DMS53 (cell line): ENCODE measurements around the gene RGL1.

ENCODE experiments used
- DNase-seq: peaks from one replicate; lab custom pipeline; 2025; lab: John Stamatoyannopoulos, UW

Gene RGL1

DNA sequence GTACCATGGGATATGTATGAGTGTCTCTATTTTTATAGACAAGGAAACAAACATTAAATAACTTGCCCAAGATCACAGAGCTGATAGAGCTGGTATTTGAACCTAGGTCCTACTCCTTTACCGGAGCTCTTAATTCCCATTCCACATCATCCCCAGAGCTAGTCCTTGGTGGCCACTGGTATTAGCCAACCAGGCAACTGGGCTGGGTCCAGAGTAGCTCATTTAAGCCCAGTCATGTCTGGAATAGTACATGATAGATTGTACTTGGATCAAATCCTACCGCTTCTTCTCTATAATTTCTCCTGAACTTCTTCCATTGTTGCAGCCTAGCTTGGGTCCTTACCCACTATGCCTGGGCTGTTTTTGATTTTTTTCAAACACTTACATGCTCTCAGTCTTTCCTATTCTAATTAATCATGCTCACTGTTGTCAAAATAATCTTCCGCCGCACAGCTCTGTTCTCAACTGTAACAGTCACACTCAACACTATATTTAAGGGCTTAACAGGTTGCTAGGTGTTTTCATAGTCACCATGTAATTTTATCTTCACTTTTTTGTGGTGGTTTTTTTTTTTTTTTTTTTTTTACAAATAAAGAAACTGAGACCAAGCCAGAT, 152.4 kb downstream of the RGL1 start:
- DNase-seq: no peak

GRCh38 chr1:183958958-183959357, 154.0 kb downstream of the RGL1 start:
- no peak for DNase-seq

DNA sequence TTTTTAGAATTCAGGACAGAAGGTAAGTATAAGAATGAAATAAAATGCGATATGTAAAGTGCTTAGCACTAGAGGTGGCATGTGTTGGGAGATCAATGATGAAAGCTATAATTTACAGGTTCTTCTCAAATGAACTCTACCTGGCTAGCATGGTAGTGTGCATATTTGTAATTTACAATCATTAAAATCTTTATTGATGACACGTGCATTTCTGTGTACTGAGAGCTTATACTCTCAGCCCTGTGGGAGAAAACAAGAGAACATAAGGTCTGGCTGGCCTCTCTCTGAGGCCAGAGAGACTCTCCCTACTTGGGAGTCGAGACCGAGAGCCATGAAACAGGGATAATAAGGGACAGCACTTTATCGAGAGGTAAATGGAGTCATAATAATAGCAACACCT, 156.2 kb downstream of the RGL1 start:
- DNase-seq: no peak

- no peak for DNase-seq
Observed at GRCh38 chr1:183962903-183963302, 158.0 kb downstream of the RGL1 start.

DNA sequence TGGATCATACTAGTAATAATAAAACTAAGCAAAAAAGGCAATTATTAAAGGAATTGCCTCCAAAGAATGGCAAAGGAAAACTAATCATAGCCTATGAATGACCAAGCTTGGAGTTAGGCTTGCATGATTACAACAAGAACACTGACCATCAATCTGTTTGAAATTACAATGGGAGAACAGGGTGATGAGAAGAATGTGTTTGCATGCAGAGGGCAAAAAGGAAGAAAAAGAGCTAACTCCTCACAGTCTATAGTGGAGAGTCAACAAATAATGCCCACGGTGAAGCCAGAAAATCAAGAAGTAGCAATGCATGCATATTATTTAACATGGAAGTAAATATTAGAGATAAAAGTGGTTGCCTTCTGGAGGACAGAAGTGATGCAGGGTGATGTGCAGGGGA, 160.8 kb downstream of the RGL1 start:
- DNase-seq: no peak

DNA sequence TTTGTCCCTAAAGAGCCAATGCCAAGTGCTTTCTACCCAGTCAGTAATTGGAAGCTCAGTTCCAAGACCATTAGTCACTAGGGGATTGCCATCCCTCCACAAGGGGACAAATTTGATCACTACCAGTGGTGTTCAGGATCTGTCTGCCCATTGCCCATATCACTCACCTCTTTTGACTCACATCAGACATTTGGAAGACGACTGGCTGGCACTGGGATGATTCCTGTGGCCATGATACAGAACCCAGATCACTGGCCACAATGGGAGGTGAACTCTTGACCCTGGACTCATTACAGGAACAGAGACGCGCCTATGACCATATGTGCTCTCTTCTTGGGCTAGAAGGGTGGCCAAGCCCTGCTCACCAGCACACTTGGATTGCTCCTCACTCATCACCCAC, 161.6 kb downstream of the RGL1 start:
- no peak for DNase-seq

DNA sequence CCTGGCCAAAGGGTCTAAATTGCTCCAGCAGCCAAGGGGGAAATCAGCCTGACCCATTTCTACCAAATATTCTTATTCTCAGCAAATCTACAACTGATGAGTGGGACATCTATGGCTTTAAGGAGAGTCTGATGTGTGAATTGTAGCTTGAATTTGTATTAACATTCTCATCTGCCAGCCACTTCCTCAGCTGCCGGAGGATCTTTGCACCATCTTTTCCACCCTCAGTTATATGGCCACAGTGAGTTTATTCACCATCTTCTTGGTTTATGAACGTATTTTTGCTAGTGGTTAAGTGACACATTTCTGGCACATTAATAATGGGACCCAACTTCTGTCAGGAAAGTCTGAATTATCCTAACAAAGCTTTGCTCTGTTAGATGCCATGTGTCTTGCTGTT, 163.0 kb downstream of the RGL1 start:
- DNase-seq: no peak

- DNase-seq: no peak
Observed at GRCh38 chr1:183968386-183968785, 163.5 kb downstream of the RGL1 start.

DNA sequence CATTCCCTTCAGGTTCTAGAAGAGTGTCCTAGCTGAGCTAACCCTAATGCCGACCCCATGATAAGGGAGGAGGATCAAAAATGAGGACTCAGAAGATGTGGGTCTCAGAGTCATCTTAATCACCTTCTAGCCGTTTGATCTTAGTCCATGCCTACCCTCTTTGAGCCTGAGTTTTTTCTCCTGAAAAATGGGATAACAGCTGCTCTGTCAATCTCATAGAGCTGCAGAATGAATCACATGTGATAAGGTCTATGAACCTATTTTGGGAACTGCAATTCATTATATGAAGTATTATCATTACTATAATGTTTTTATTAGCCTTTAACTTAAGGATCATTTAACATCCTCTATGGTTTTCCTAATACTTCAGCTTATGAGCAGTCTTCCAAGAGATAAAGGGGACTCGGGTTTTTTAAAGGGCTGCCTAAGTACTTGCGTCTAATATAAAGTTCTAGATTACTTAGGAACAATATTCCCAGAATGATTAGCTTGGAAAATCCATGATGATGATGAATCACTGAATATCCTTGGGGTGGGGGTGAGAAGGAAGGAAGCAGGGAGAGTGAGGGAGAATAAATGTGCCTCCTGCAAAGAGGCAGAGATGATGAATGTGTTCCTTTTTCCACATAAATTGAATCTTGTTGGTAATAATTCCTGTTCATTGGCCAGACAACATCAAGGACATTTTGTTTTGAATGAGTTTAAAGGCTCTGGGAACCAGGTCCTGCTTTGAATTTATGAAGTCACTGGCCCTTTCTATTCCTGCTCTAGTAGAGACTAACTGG, 165.8 kb downstream of the RGL1 start:
- DNase-seq: no peak

- no peak for DNase-seq
Observed at GRCh38 chr1:183975651-183976050, 170.7 kb downstream of the RGL1 start.

DNA sequence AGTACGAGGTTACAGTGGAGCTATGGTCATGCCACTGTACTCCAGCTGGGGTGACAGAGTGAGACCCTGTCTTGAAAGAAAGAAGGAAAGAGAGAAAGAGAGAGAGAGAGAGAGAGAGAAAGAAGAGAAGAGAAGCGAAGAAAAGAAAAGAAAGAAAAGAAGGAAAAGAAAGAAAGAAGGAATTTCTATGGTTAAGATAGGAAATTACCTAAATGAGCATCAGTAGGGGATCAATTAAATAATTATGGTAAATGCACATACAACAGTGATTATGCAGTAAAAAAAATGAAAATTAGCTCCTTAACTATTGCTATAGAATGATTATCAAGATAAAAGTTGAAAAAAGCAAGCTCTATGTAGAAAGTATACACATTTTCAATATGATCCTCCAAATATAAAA, 172.8 kb downstream of the RGL1 start:
- no peak for DNase-seq
